ENCODE results near the gene HPX.

DNA sequence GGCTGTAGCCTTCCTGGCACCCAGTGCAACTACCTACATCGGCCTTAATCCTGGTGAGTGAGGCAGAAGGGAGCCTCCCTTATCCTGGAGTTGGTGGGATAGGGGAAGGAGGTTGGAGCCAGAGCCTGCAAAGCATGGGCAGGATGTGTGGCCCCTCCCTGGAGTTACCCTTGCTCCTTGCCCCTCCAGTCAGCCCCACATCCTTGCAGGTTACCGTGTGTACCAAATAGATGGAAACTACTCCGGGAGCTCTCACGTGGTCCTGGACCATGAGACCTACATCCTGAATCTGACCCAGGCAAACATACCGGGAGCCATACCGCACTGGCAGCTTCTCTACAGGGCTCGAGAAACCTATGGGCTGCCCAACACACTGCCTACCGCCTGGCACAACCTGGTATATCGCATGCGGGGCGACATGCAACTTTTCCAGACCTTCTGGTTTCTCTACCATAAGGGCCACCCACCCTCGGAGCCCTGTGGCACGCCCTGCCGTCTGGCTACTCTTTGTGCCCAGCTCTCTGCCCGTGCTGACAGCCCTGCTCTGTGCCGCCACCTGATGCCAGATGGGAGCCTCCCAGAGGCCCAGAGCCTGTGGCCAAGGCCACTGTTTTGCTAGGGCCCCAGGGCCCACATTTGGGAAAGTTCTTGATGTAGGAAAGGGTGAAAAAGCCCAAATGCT lies 46.7 kb downstream of the HPX start:
- TF ChIP-seq, protein P1, sequence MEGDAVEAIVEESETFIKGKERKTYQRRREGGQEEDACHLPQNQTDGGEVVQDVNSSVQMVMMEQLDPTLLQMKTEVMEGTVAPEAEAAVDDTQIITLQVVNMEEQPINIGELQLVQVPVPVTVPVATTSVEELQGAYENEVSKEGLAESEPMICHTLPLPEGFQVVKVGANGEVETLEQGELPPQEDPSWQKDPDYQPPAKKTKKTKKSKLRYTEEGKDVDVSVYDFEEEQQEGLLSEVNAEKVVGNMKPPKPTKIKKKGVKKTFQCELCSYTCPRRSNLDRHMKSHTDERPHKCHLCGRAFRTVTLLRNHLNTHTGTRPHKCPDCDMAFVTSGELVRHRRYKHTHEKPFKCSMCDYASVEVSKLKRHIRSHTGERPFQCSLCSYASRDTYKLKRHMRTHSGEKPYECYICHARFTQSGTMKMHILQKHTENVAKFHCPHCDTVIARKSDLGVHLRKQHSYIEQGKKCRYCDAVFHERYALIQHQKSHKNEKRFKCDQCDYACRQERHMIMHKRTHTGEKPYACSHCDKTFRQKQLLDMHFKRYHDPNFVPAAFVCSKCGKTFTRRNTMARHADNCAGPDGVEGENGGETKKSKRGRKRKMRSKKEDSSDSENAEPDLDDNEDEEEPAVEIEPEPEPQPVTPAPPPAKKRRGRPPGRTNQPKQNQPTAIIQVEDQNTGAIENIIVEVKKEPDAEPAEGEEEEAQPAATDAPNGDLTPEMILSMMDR (IDR thresholded peaks at IDR 0.05), result no peak
- no peak for TF ChIP-seq POLR2A (IDR thresholded peaks at IDR 0.05)
